B cell (primary cell): ENCODE data around the gene GRPEL1. TPM values are rescaled to one million over a fixed set of nuclear protein-coding genes. Genes with fewer than 3 reads are reported as not detected.

Source experiments
- ATAC-seq: fragments of 200-7000 bp; cut with Tn5 transposase; one replicate; pipeline ENCODE4 v1.10.0; 2021; ENCODE audit warnings: low read depth, mild to moderate bottlenecking, moderate number of reproducible peaks, moderate library complexity
- CTCF ChIA-PET: fragments of 350-600 bp; sonication (Branson Sonifier 250); formaldehyde crosslinking; loops from one replicate; lab custom pipeline; 2021; ENCODE audit warnings: antibody characterized with exemption, inconsistent platforms; lab: Charles Lee
- POLR2A ChIA-PET: fragments of 350-600 bp; sonication (Branson Sonifier 250); formaldehyde crosslinking; loops from one replicate; lab custom pipeline; 2021; ENCODE audit warnings: antibody characterized with exemption; lab: Charles Lee
- DNase-seq: peaks from one replicate; pipeline ENCODE4 v3.0.0; 2013
- H2AFZ ChIP-seq: 2 replicates; pipeline ENCODE4 v1.6.1; 2012; ENCODE audit warnings: mild to moderate bottlenecking, low read depth, low read length; ENCODE audit not compliant: insufficient read depth, poor library complexity, severe bottlenecking
- H3K27ac ChIP-seq, 2 donors: 1 replicate in 1 of 2; 2 replicates in 1 of 2; pipeline ENCODE4 v1.5.1; 2012 to 2013; ENCODE audit warnings: low read length in 2 of 2, mild to moderate bottlenecking in 2 of 2, moderate library complexity in 1 of 2
- H3K27me3 ChIP-seq, 4 experiments: fragments of 200-600 bp in 1 of 4; sonication (generic) in 1 of 4; replicated peaks in 1 of 4; 1 replicate in 2 of 4; 2 replicates in 2 of 4; pipeline versions ENCODE4 v1.6.1 to v1.7.0; 2013 to 2016; ENCODE audit warnings: low read length in 3 of 4, mild to moderate bottlenecking in 2 of 4, mixed read lengths in 1 of 4, moderate library complexity in 1 of 4; ENCODE audit not compliant: insufficient read depth in 4 of 4, control insufficient read depth in 3 of 4; ENCODE audit errors: control extremely low read depth in 1 of 4
- H3K36me3 ChIP-seq, 2 experiments: replicated peaks in 1 of 2; 1 replicate in 1 of 2; 2 replicates in 1 of 2; pipeline versions ENCODE4 v1.6.1 to v1.7.1; 2013; ENCODE audit warnings: low read length in 1 of 2; ENCODE audit not compliant: insufficient read depth in 2 of 2, control insufficient read depth in 1 of 2; ENCODE audit errors: control extremely low read depth in 1 of 2, extremely low read depth in 1 of 2
- H3K4me1 ChIP-seq, 2 donors: fragments of 200-600 bp in 1 of 2; sonication (generic) in 1 of 2; 1 replicate in 1 of 2; 2 replicates in 1 of 2; pipeline versions ENCODE4 v1.5.1 to v1.6.1; 2013 to 2017; ENCODE audit warnings: low read length in 2 of 2; ENCODE audit not compliant: control insufficient read depth in 2 of 2, insufficient read depth in 2 of 2
- H3K4me2 ChIP-seq: replicated peaks from 2 replicates; pipeline ENCODE3; 2012; ENCODE audit warnings: mild to moderate bottlenecking, low read depth, low read length; ENCODE audit not compliant: poor library complexity, severe bottlenecking
- H3K4me3 ChIP-seq, 5 experiments: fragments of 200-600 bp in 1 of 5; sonication (generic) in 1 of 5; 1 replicate in 3 of 5; 2 replicates in 2 of 5; pipeline versions ENCODE4 v1.5.1 to v1.7.0; 2011 to 2016; ENCODE audit warnings: low read length in 4 of 5, mild to moderate bottlenecking in 4 of 5, low read depth in 2 of 5, control low read depth in 1 of 5, moderate library complexity in 1 of 5; ENCODE audit not compliant: insufficient read depth in 1 of 5; ENCODE audit errors: control extremely low read depth in 1 of 5, extremely low read depth in 1 of 5
- H3K79me2 ChIP-seq: fragments of 200-600 bp; sonication (generic); one replicate; pipeline ENCODE4 v1.6.0; 2016; ENCODE audit warnings: low read length; ENCODE audit not compliant: control insufficient read depth, insufficient read depth
- H3K9ac ChIP-seq: fragments of 200-600 bp; sonication (generic); 2 replicates; pipeline ENCODE4 v1.6.1; 2017; ENCODE audit warnings: mild to moderate bottlenecking, low read length, moderate library complexity
- H3K9me3 ChIP-seq, 3 donors: one replicate each; pipeline versions ENCODE4 v1.6.1 to v1.7.1; 2013; ENCODE audit warnings: low read length in 2 of 3; ENCODE audit not compliant: control insufficient read depth in 2 of 3, insufficient read depth in 1 of 3; ENCODE audit errors: control extremely low read depth in 1 of 3
- H4K20me1 ChIP-seq: 2 replicates; pipeline ENCODE4 v1.6.0; 2012; ENCODE audit warnings: mild to moderate bottlenecking, low read length; ENCODE audit not compliant: insufficient read depth, control insufficient read depth, poor library complexity, severe bottlenecking
- H3K27ac Mint-ChIP-seq: one replicate; pipeline ENCODE4 v1.8.0; 2021; ENCODE audit warnings: mixed read lengths
- H3K27me3 Mint-ChIP-seq: one replicate; pipeline ENCODE4 v1.8.0; 2021; ENCODE audit warnings: mixed read lengths
- H3K4me1 Mint-ChIP-seq: one replicate; pipeline ENCODE4 v1.8.0; 2021; ENCODE audit warnings: mixed read lengths
- H3K4me3 Mint-ChIP-seq: one replicate; pipeline ENCODE4 v1.8.0; 2021; ENCODE audit warnings: mixed read lengths
- H3K9me3 Mint-ChIP-seq: one replicate; pipeline ENCODE4 v1.8.0; 2022; ENCODE audit warnings: mixed read lengths; ENCODE audit not compliant: insufficient read depth
- EZH2 ChIP-seq: IDR thresholded peaks from 2 replicates; pipeline ENCODE4 v1.6.1; 2012; ENCODE audit warnings: borderline replicate concordance, low read depth, mild to moderate bottlenecking, moderate library complexity, low read length; ENCODE audit not compliant: insufficient read depth, poor library complexity, severe bottlenecking
- WGBS: methylation state at CpG from one replicate; pipeline ENCODE4 v1.1.5; 2013; ENCODE audit warnings: missing lambda C conversion rate; ENCODE audit not compliant: insufficient coverage; 5-methylcytosine and 5-hydroxymethylcytosine counted together
- intact Hi-C: fragments of 100-400 bp; cut with micrococcal nuclease; formaldehyde crosslinking; loops from one replicate; pipeline ENCODE4 v1.10.0; 2022
- polyA plus RNA-seq: library from polyadenylated mRNA; depleted of rRNA; stranded (reverse); fragments of >200 nt; gene quantifications from 2 replicates; pipeline ENCODE4 v1.2.3, GENCODE V29; 2012
- total RNA-seq, 2 donors: library from RNA; stranded (reverse); fragments of 120-200 nt in 1 of 2; gene quantifications; 1 replicate in 1 of 2; 2 replicates in 1 of 2; pipeline versions ENCODE4 v1.2.3 to v1.2.4, GENCODE V29; 2013 to 2022
- TF ChIP-seq, protein P1 (sequence below): fragments of 200-600 bp; IDR thresholded peaks from one replicate; pipeline ENCODE4 v1.8.0; 2022; ENCODE audit warnings: antibody characterized with exemption, mild to moderate bottlenecking

Gene GRPEL1
- total and polyA plus RNA-seq, 2 donors (not counting 1 experiment from before 2014, with no cell fraction given): 15.0 to 26.0 TPM

DNA sequence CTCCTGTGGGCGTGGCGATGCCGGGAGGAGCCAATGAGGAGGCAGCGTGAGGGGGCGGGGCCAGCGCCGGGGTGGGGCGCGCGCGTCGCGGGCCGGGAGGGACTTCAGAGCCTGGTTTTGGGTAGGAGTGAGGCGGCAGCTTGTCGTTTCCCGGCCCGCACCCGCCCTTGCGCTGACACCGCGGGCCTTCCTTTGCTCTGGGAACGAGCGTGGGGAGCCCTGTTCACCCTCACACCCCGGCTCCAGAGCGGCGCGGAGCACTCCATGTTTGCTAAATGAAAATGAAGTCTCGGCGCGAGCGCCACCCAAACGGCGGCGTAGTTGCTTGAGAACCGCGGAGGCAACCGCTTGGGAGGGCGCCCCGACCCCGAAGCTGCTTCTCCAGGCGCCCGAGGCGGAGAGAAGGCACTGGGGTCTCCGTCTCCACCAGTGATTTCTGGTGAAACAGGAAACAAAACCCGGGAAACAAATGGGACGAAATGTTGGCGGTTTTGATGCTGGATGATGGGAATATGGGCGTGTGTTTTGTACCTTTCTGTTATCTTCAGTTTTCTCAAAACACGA lies 497 bp upstream of the GRPEL1 start:
- Mint-ChIP-seq H3K4me3 (peak overlapping the region; percentile 94), H3K27me3 (peaks cover 3% of the 10 kb centered on the region), H3K9me3 (no peaks in the 10 kb centered on the region), H3K4me1 (peaks cover 44% of the 10 kb centered on the region), H3K27ac (peak overlapping the region; percentile 94)
- H3K27me3 ChIP-seq: peaks cover 0 to 3% (median 1%) of the 10 kb centered on the region in 4 experiments
- peak overlapping the region; percentile 87 for H3K9ac ChIP-seq
- H3K4me1 ChIP-seq: peaks cover 26 to 37% of the 10 kb centered on the region in 2 donors
- intact Hi-C loops: loop anchor here (1.0 kb wide), 10 partner anchors 25 to 428 kb away; partner anchors contain the start of genes BLOC1S4, MRFAP1, MRFAP1L1 and TADA2B
- H3K79me2 ChIP-seq: peaks cover 35% of the 10 kb centered on the region
- ChIA-PET POLR2A (interaction anchor here (0.6 to 4.8 kb wide), 12 partner anchors 9 to 494 kb away, joined by 3 to 36 read pairs (median 6); partner anchors contain the start of genes MAN2B2, MRFAP1, TADA2B and TBC1D14), CTCF (interaction anchor here (0.6 to 11.2 kb wide), 14 partner anchors 23 to 817 kb away, joined by 3 to 164 read pairs (median 4); partner anchors contain the start of genes BLOC1S4, TADA2B and TBC1D14)
- peak overlapping the region; percentile 85 for H3K4me2 ChIP-seq
- peak overlapping the region; percentile 82 for H2AFZ ChIP-seq
- H3K36me3 ChIP-seq: peaks cover 0 to 12% of the 10 kb centered on the region in 2 experiments
- ATAC-seq (no peak), DNase-seq (no peak)
- TF ChIP-seq EZH2: no peak
- TF ChIP-seq, protein P1, sequence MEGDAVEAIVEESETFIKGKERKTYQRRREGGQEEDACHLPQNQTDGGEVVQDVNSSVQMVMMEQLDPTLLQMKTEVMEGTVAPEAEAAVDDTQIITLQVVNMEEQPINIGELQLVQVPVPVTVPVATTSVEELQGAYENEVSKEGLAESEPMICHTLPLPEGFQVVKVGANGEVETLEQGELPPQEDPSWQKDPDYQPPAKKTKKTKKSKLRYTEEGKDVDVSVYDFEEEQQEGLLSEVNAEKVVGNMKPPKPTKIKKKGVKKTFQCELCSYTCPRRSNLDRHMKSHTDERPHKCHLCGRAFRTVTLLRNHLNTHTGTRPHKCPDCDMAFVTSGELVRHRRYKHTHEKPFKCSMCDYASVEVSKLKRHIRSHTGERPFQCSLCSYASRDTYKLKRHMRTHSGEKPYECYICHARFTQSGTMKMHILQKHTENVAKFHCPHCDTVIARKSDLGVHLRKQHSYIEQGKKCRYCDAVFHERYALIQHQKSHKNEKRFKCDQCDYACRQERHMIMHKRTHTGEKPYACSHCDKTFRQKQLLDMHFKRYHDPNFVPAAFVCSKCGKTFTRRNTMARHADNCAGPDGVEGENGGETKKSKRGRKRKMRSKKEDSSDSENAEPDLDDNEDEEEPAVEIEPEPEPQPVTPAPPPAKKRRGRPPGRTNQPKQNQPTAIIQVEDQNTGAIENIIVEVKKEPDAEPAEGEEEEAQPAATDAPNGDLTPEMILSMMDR: no peak
- peak overlapping the region; percentile 73 to 90 (median 79) for H3K4me3 ChIP-seq
- peaks cover 35% of the 10 kb centered on the region for H4K20me1 ChIP-seq
- WGBS: under 1% methylated on average over 46 of the region's 50 CpGs
- no peaks in the 10 kb centered on the region for H3K9me3 ChIP-seq
- H3K27ac ChIP-seq: peak overlapping the region; percentile 63 to 66

DNA sequence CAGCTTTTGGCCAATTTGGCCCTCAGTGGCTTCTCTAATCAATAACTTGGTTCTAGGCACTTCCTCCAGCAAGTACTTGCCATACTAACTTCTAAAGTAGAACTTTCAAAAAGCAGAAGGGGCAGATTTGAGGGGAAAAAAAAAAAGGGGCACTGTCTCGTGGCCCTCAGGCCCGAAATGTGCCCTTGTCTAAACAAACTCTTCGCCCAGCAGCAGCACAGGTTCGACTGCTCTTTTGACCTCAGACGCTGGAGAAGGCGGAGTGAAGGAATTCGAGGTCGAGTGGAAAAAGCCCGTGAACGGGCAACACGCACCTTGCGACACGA lies 775 bp downstream of the GRPEL1 start:
- Histone ChIP-seq H3K27ac (peak overlapping the region; percentile 3 to 75), H3K79me2 (peaks cover 35% of the 10 kb centered on the region), H4K20me1 (peaks cover 43% of the 10 kb centered on the region), H3K36me3 (peaks cover 0 to 20% of the 10 kb centered on the region in 2 experiments), H3K4me3 (peak overlapping the region; percentile 34 to 90 (median 80)), H3K9me3 (no peaks in the 10 kb centered on the region), H3K4me1 (peaks cover 26 to 37% of the 10 kb centered on the region in 2 donors), H2AFZ (peak overlapping the region; percentile 82), H3K27me3 (peaks cover 0 to 3% (median 1%) of the 10 kb centered on the region in 4 experiments), H3K9ac (peak overlapping the region; percentile 87), H3K4me2 (peak overlapping the region; percentile 85)
- intact Hi-C loops: no loop called here
- Mint-ChIP-seq H3K4me3 (peak overlapping the region; percentile 94), H3K9me3 (no peaks in the 10 kb centered on the region), H3K27ac (peak overlapping the region; percentile 82), H3K27me3 (peaks cover 3% of the 10 kb centered on the region), H3K4me1 (peaks cover 44% of the 10 kb centered on the region)
- TF ChIP-seq, protein P1: no peak
- TF ChIP-seq EZH2: no peak
- WGBS: 5% methylated on average over 13 of the region's 13 CpGs
- no peak for ATAC-seq
- ChIA-PET POLR2A (interaction anchor here (1.1 to 4.8 kb wide), 8 partner anchors 9 to 492 kb away, joined by 3 to 36 read pairs (median 8); partner anchors contain the start of genes MAN2B2, MRFAP1, TADA2B and TBC1D14), CTCF (interaction anchor here (0.5 to 11.2 kb wide), 9 partner anchors 22 to 816 kb away, joined by 3 to 164 read pairs (median 4); partner anchors contain the start of genes BLOC1S4, TADA2B and TBC1D14)
- DNase-seq: no peak
